EH (cell line): ENCODE data around the gene NEURL2.
"Not testable (repeated sequence)": the region's sequence is repeated elsewhere in the genome, so short reads cannot be mapped to it uniquely, and the experiment has no call there.

Experiments
- DNase-seq: peaks from one replicate; pipeline ENCODE4 v3.0.0-alpha.2; 2015; ENCODE audit warnings: low read depth

NEURL2 gene

GRCh38 chr20:45919542-45920399 lies 28.8 kb upstream of the NEURL2 start:
- peak; percentile 67 for DNase-seq

DNA sequence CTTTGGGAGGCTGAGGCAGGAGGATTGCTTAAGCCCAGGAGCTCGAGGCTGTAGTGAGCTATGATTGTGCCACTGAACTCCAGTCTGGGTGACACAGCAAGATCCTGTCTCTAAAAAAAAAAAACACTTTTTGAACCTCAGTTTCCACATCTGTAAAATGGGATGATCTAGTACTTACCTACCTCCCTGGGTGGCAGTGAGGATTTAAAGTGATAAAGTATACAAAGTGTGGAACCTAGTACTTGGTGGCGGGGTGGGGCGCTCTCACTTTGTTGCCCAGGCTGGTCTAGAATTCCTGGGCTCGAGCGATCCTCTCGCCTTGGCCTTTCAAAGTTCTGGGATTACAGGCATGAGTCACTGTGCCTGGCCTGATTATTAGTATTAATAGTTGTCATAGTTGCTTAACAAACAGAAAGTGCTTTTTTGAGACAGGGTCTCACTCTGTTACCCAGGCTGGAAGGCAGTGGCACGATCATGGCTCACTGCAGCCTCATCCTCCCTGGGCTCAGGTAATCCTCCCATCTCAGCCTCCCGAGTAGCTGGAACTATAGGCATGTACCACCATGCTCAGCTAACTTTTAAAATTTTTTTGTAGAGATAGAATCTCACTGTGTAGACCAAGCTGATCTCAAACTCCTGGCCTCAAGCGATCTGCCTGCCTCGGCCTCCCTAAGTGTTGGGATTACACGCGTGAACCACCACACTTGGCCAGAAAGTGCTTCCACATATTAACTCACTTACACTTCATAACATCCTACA lies 27.9 kb upstream of the NEURL2 start:
- no peak for DNase-seq

DNA sequence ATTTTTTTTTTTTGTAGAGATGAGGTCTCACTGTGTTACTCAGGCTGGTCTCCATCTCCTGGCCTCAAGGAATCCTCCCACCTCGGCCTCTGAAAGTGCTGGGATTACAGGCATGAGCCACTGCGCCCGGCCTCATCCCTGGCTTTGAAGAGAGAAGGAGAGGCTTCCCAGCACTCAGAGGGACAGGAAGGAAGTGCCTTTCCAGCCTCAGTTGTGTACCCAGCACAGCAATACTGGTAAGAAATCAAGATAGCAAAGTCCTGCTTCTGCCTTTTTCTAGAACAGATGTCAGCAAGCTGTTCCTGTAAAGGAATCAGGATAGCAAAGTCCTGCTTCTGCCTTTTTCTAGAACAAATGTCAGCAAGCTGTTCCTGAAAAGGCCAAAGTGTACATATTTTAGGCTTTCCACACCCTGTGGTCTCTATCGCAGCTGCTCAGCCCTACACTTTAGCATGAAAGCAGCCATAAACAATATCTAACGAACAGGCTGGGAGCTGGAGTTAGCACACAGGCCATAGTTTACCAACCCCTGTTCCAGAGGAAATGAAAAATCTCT lies 27.3 kb upstream of the NEURL2 start:
- DNase-seq = no peak

- DNase-seq = no peak
Observed at GRCh38 chr20:45917790-45918141, 26.8 kb upstream of the NEURL2 start.

- DNase-seq = no peak
Observed at GRCh38 chr20:45913116-45913515, 22.1 kb upstream of the NEURL2 start.

DNA sequence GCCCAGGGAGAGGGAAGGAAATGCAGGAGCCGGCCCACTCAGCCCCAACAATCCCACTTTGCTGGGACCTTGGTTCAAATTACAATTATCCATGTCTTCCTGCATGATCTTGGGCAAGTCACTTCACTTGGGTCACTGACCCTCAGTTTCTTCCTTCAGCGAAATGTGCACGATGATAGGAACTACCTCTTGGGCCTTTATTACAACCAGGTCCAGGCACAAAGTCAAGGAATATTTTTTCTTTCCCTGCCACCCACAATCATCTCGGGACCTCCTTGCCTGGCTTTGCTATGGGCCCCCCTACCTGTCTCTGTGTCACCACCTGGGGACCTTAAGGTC lies 21.3 kb upstream of the NEURL2 start:
- DNase-seq = no peak

DNA sequence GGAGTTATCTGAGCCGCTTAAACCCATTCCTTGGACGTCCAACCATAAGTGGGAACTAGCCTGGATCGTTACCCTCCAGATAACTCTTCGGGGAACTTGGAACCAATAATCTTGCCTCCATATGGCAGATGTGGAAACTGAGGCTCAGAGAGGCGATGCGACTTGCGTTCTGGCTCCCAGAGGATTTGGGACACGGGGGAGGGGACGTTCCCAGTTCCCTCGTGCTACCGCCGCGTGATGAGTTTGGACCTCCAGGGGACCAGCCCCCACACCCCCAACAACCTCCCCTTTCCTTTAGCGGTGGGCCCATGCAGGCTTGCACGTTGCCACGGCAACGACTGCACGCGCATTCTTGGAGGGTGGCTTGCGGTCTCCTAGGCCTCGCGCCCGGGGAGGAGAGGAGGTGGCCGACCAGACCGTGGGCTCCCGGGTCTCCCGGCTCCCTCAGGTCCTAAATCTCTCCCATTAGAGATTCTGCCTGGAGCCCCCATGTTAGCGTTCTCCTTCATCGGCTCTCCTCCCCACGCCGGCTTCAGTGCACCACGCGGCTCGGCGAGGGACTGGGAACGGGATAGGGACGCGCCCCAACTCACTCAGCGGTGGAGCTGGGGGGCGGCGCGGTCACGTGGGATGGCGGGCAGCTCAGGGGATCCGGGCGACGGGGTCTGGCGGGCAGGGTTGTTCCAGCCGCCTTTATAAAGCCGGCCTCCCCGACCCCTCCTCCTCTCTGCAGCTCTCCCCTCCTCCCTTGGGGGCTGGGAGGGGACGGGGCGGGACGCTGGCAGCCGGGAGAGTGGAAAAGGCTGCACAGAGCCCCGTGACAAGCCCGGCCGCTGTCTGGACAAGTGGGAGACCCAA lies 20.7 kb upstream of the NEURL2 start, which contains the start of gene PLTP:
PLTP (minus strand) TSS at position 670 of the 858 bp plus-strand sequence. CDS start 703 bp downstream, outside the sequence.
- peak; percentile 71 for DNase-seq

- peak; percentile 100 for DNase-seq
Observed at GRCh38 chr20:45910670-45911485, 19.9 kb upstream of the NEURL2 start.

GRCh38 chr20:45909817-45910669 lies 19.0 kb upstream of the NEURL2 start:
- no peak for DNase-seq

GRCh38 chr20:45909336-45909808 lies 18.4 kb upstream of the NEURL2 start:
- DNase-seq = no peak

DNA sequence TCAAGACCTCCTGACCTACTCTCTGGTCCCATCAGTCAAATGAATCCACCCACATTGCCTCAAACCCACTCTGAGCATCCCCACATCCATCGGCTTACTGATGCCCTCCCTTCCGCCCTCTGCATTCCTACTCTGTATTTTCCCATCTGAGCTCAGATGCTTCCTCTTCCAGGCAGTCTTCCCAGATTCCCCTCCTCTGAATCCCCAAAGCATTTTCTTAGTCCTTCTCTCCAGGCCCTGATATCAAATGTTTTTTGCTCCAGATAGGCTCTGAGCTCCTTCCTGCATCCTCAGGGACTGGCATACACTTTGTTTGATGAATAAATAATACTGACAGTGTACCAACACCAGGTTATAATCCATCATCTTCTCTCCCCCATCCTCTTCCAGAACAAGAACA lies 17.1 kb upstream of the NEURL2 start:
- DNase-seq = no peak

DNA sequence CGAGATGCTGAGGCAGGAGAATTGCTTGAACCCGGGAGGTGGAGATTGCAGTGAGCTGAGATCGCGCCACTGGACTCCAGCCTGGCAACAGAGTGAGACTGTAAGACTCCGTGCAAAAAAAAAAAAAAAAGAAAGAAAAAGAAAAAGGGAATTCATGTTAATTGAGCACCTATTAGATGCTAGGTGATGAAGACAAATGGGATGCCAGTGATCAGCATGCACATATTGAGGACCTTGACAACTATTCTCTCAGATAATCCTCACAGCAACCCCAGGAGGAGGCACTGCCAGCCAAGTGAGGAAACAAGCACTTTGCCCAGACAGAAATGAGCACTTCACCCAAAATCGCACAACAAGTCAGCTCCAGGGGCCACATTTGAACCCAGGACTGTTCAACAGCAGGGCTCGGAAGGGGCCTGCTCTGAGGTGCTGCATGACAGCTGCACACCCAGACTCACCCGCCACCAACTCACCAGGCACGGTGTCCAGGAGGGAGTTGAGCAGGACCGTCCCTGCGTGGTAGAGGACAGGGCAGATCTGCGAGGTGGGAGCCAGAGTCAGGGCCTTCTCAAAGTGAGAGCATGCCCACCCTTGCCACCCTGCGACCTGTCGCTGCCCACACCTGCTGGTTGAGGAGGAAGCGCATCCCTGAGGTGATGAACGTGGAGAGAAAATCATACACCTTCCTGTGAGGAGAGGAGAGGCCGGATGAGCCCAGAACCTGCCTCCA lies 16.4 kb upstream of the NEURL2 start:
- DNase-seq = no peak

DNA sequence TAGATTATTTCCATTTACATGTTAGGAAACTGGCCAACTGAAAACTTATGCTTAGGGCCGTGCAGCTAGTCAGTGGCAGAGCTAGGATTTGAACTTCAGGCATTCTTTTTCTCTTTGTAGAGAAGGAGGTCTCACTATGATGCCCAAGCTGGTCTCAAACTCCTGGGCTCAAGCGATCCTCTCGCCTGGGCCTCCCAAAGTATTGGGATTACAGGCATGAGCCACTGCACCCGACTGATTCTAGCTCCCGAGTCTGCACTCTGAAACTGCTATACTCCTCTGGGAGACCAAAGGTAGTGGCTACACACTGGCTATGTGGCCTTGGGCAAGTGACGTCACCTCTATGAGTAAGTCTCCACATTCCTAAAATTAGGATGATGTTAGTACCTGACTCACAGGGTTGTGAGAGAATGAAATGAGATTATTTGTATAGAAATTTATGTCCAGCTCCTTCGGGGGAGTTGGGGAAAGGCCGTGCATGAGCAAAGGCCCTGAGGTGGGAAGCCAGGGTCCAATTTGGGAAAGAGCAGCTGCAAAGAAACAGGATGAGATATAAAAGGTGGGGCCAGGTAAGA lies 14.6 kb upstream of the NEURL2 start:
- DNase-seq = peak; percentile 94

DNA sequence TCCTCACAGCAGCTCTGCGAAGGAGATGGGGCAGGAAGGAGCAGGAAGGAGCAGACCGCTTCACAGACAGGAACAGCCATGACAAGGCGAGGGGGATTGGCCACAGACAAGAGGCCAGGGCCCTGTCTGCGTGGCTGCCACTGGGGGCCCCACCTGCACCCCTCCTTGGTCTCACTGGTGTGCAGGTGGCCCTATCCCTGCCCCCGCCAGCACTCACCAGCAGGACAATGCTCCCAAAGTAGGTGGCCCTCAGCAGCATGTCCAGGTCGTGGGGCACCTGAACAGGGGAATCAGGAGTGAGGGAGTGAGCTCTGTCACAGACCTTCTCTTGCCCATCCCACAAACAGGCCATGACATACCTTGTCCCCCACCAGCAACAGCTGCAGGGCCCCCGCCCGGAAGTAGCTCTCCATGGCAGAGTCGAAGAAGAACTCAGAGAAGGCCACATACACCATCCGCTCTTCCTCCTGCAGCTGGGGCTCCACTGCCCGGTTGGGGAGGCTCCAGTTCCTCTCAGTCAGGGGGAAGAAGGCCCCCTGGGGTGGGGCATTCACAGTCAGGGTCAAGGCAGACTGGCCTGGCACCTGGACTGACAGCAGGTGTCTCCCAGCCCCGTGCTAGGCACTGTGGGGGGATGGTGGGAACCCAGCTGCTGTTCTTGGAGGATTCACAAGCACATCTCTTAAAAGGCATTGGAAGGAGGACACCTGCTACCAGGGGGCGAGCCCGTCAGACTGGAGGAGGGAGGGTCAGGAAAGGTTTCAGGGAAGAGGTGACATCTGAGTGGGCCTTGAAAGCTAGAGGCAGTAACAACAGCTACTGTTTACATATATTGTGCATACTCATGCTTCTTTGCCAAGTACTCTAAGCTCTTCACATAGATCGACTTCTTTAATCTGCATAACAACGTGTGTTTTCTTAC lies 13.8 kb upstream of the NEURL2 start:
- DNase-seq = no peak

DNA sequence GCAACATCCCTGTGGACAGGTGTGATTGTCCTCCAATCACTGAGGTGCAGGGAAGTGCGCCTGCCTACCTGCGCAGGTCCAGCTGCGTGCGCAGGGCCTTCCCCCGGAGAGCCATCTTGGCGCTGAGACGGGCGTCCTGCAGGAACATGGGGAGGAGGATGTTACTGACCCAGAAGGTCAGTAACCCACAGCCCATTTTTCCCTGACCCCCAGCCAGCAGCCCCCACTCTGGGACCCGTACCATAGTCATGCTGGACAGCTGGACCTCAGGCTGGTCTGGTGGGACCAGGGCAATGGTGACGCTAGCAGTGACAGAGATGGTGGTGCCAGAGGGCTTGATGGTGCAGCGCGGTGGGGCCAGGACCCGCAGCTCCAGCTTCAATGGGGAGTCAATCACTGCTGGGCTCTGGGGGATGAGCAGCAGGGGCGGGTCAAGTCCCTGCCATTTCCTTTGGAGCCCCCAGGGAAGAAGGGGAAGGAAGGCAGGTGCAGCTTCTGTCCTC lies 11.2 kb upstream of the NEURL2 start:
- no peak for DNase-seq

GRCh38 chr20:45901332-45901731 lies 10.3 kb upstream of the NEURL2 start:
- DNase-seq = not testable (repeated sequence)

DNA sequence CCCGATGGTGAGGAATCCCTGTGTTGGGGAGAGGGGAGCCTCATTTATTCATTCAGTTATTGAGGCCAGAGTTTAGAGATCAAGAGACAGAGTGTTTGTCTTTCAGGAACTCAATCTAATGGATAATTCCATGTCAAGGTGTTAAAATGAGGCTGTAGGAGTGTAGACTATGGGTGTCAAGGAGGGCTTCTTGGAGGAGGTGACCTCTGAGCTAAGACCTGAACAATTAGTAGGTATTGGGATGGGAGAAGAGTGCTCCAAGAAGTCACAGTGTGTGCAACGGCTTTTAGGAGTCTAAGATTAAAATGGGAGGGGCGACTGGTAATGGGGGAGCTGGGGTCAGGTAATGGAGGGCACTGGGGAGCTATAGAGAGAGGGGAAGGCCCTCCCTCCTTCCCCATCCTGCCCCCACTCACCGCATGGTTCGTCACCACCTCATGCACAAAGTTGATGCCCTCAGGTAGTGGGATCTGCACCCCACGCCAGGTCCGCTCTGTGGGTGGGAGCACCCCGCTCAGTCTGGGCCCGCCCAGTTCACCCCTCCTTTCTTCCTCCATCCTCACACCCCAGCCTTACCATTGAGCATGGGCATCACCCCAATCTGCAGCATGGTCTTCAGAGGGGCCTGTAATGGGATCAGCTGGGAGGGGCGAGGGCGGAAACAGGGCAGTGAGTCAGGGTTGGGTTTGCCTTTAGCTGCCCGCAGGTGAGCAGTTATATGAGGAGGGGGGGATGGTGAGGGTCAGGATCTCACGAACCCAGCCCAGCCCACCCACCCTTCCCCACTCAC lies 8.2 kb upstream of the NEURL2 start:
- no peak for DNase-seq
